ENCODE results near the gene SASH3.

SASH3 gene

GRCh38 chrX:129750971-129751370 lies 28.8 kb upstream of the SASH3 start:
- H3K9ac ChIP-seq: no peak overlapping the region
- H3K4me2 ChIP-seq: no peak overlapping the region
- no peaks in the 10 kb centered on the region; a peak in 2 of 22 replicates for H4K20me1 ChIP-seq
- H3K4me3 ChIP-seq: no peak overlapping the region
- no peak overlapping the region for H3K27ac ChIP-seq
- peaks cover 53 to 93% (median 86%) of the 10 kb centered on the region in 11 experiments for H3K27me3 ChIP-seq
- H3K4me1 ChIP-seq: peaks cover 20 to 44% (median 31%) of the 10 kb centered on the region in 10 experiments
- TF ChIP-seq Cebpa-rat (IDR thresholded peaks at IDR 0.05): no peak
- H3K36me3 ChIP-seq: no peaks in the 10 kb centered on the region
- H3K9me3 ChIP-seq (replicated peaks in 1 of 11): no peaks in the 10 kb centered on the region

GRCh38 chrX:129754056-129755024 lies 25.4 kb upstream of the SASH3 start:
- no peak for TF ChIP-seq Cebpa-rat (IDR thresholded peaks at IDR 0.05)
- Histone ChIP-seq H3K4me2 (peak overlapping the region; percentile 38 to 85 (median 81)), H3K9ac (no peak overlapping the region)

GRCh38 chrX:129755779-129756650 lies 23.7 kb upstream of the SASH3 start:
- H3K9me3 ChIP-seq (replicated peaks in 1 of 11): no peaks in the 10 kb centered on the region
- peaks cover 67 to 73% (median 70%) of the 10 kb centered on the region in 10 experiments for H3K4me1 ChIP-seq
- H3K9ac ChIP-seq: peak overlapping the region; percentile 25 to 70 (median 61); a peak in 20 of 22 replicates
- H3K27me3 ChIP-seq: peaks cover 43 to 94% (median 84%) of the 10 kb centered on the region in 11 experiments
- H4K20me1 ChIP-seq: no peaks in the 10 kb centered on the region; a peak in 2 of 22 replicates
- H3K4me2 ChIP-seq: peak overlapping the region; percentile 65 to 85 (median 81)
- H3K36me3 ChIP-seq: no peaks in the 10 kb centered on the region
- peak overlapping the region in 10 of 11 experiments; percentile 37 to 78 (median 75); a peak in 21 of 22 replicates for H3K27ac ChIP-seq
- H3K4me3 ChIP-seq: peak overlapping the region in 7 of 10 experiments; percentile 12 to 37 (median 33); a peak in 9 of 20 replicates
- no peak for TF ChIP-seq Cebpa-rat (IDR thresholded peaks at IDR 0.05)

More at GRCh38 chrX:129754056-129755024, 25.4 kb upstream of the SASH3 start:
- Histone ChIP-seq H3K27me3 (peaks cover 45 to 92% (median 82%) of the 10 kb centered on the region in 11 experiments), H4K20me1 (no peaks in the 10 kb centered on the region; a peak in 3 of 22 replicates), H3K36me3 (no peaks in the 10 kb centered on the region), H3K4me1 (peaks cover 51 to 60% (median 55%) of the 10 kb centered on the region in 10 experiments), H3K9me3 (replicated peaks in 1 of 11) (no peaks in the 10 kb centered on the region), H3K27ac (peak overlapping the region in 4 of 11 experiments; percentile 12 to 77 (median 48); a peak in 3 of 22 replicates), H3K4me3 (no peak overlapping the region)

GRCh38 chrX:129759576-129760061 lies 20.1 kb upstream of the SASH3 start:
- peaks cover 63 to 99% (median 92%) of the 10 kb centered on the region in 11 experiments for H3K27me3 ChIP-seq
- H3K4me1 ChIP-seq: peaks cover 70 to 98% (median 79%) of the 10 kb centered on the region in 10 experiments
- H3K9ac ChIP-seq: peak overlapping the region in 10 of 11 experiments; percentile 43 to 65 (median 56); a peak in 17 of 22 replicates
- no peaks in the 10 kb centered on the region for H3K36me3 ChIP-seq
- H3K9me3 ChIP-seq (replicated peaks in 1 of 11): no peaks in the 10 kb centered on the region
- H3K4me3 ChIP-seq: no peak overlapping the region
- no peaks in the 10 kb centered on the region; a peak in 2 of 22 replicates for H4K20me1 ChIP-seq
- H3K4me2 ChIP-seq: peak overlapping the region; percentile 61 to 85 (median 76)
- peak overlapping the region; percentile 41 to 76 (median 64); a peak in 20 of 22 replicates for H3K27ac ChIP-seq
- no peak for TF ChIP-seq Cebpa-rat (IDR thresholded peaks at IDR 0.05)

GRCh38 chrX:129760155-129760554 lies 19.6 kb upstream of the SASH3 start:
- Histone ChIP-seq H3K27ac (peak overlapping the region; percentile 41 to 76 (median 64); a peak in 21 of 22 replicates), H3K4me1 (peaks cover 70 to 98% (median 79%) of the 10 kb centered on the region in 10 experiments), H3K9ac (peak overlapping the region in 10 of 11 experiments; percentile 1 to 65 (median 54); a peak in 14 of 22 replicates), H3K36me3 (no peaks in the 10 kb centered on the region), H3K27me3 (peaks cover 63 to 99% (median 92%) of the 10 kb centered on the region in 11 experiments), H3K4me3 (no peak overlapping the region), H3K9me3 (replicated peaks in 1 of 11) (no peaks in the 10 kb centered on the region), H4K20me1 (no peaks in the 10 kb centered on the region; a peak in 1 of 22 replicates), H3K4me2 (peak overlapping the region; percentile 52 to 85 (median 76))
- TF ChIP-seq Cebpa-rat (IDR thresholded peaks at IDR 0.05): no peak

GRCh38 chrX:129760981-129761380 lies 18.8 kb upstream of the SASH3 start:
- Histone ChIP-seq H4K20me1 (no peaks in the 10 kb centered on the region; a peak in 1 of 22 replicates), H3K4me1 (peaks cover 64 to 92% (median 73%) of the 10 kb centered on the region in 10 experiments), H3K4me2 (peak overlapping the region in 7 of 11 experiments; percentile 52 to 85 (median 76); a peak in 9 of 22 replicates), H3K27ac (peak overlapping the region in 4 of 11 experiments; percentile 64 to 76 (median 74); a peak in 7 of 22 replicates), H3K4me3 (no peak overlapping the region), H3K27me3 (peaks cover 61 to 99% (median 92%) of the 10 kb centered on the region in 11 experiments), H3K9me3 (replicated peaks in 1 of 11) (no peaks in the 10 kb centered on the region), H3K36me3 (no peaks in the 10 kb centered on the region), H3K9ac (0 out of 22 replicates have a peak overlapping the region, but pooled peaks of 1 of the 11 experiments have one; percentile 42)
- no peak for TF ChIP-seq Cebpa-rat (IDR thresholded peaks at IDR 0.05)

GRCh38 chrX:129761596-129761995 lies 18.2 kb upstream of the SASH3 start:
- TF ChIP-seq Cebpa-rat (IDR thresholded peaks at IDR 0.05): no peak
- no peak overlapping the region for H3K27ac ChIP-seq

GRCh38 chrX:129762448-129762847 lies 17.3 kb upstream of the SASH3 start:
- no peaks in the 10 kb centered on the region for H3K9me3 ChIP-seq (replicated peaks in 1 of 11)
- no peaks in the 10 kb centered on the region for H3K36me3 ChIP-seq
- no peaks in the 10 kb centered on the region; a peak in 1 of 22 replicates for H4K20me1 ChIP-seq
- no peak for TF ChIP-seq Cebpa-rat (IDR thresholded peaks at IDR 0.05)
- H3K27me3 ChIP-seq: peaks cover 53 to 99% (median 88%) of the 10 kb centered on the region in 11 experiments
- H3K9ac ChIP-seq: no peak overlapping the region
- H3K4me3 ChIP-seq: no peak overlapping the region
- peak overlapping the region in 3 of 11 experiments; percentile 4 to 31 (median 14); a peak in 1 of 22 replicates for H3K4me2 ChIP-seq
- peaks cover 54 to 82% (median 65%) of the 10 kb centered on the region in 10 experiments for H3K4me1 ChIP-seq
- no peak overlapping the region for H3K27ac ChIP-seq

More at GRCh38 chrX:129761596-129761995, 18.2 kb upstream of the SASH3 start:
- Histone ChIP-seq H4K20me1 (no peaks in the 10 kb centered on the region; a peak in 1 of 22 replicates), H3K4me1 (peaks cover 58 to 85% (median 67%) of the 10 kb centered on the region in 10 experiments), H3K4me3 (no peak overlapping the region), H3K36me3 (no peaks in the 10 kb centered on the region), H3K4me2 (peak overlapping the region in 2 of 11 experiments; percentile 69 to 81; a peak in 4 of 22 replicates), H3K27me3 (peaks cover 54 to 99% (median 90%) of the 10 kb centered on the region in 11 experiments), H3K9ac (no peak overlapping the region), H3K9me3 (replicated peaks in 1 of 11) (no peaks in the 10 kb centered on the region)

All from BLaER1 treated with 17β-estradiol and CSF1 and Interleukin-3, amounts not matched to agents 10 nM and 100 nM (cell line).